Muscle layer of duodenum (tissue), 2 donors: Measurements from ENCODE around the gene A1BG.
A peak's percentile ranks its signal among the peaks of the same experiment; 100 is the strongest.
"Not testable (repeated sequence)": the region's sequence is repeated elsewhere in the genome, so short reads cannot be mapped to it uniquely, and the experiment has no call there.

ENCODE experiments used
- H3K27ac ChIP-seq: one replicate; pipeline ENCODE4 v1.7.0; 2013; ENCODE audit warnings: mild to moderate bottlenecking, low read length
- H3K27me3 ChIP-seq: one replicate; pipeline ENCODE4 v1.7.0; 2013; ENCODE audit warnings: low read depth, mild to moderate bottlenecking, control low read depth, low read length
- H3K36me3 ChIP-seq, 2 donors: one replicate each; pipeline ENCODE4 v1.7.0; 2013; ENCODE audit warnings: low read length in 2 of 2, control low read depth in 1 of 2, mild to moderate bottlenecking in 1 of 2; ENCODE audit not compliant: insufficient read depth in 2 of 2, control insufficient read depth in 1 of 2
- H3K4me1 ChIP-seq, 2 donors: one replicate each; pipeline ENCODE4 v1.7.0; 2013; ENCODE audit warnings: low read length in 2 of 2, mild to moderate bottlenecking in 2 of 2, control low read depth in 1 of 2, moderate library complexity in 1 of 2; ENCODE audit not compliant: insufficient read depth in 2 of 2, control insufficient read depth in 1 of 2
- H3K4me3 ChIP-seq, 2 donors: one replicate each; pipeline ENCODE4 v1.7.0; 2013; ENCODE audit warnings: low read length in 2 of 2, low read depth in 1 of 2, mild to moderate bottlenecking in 1 of 2
- H3K9me3 ChIP-seq, 2 donors: one replicate each; pipeline ENCODE4 v1.7.0; 2013; ENCODE audit warnings: low read length in 2 of 2, control low read depth in 1 of 2, mild to moderate bottlenecking in 1 of 2; ENCODE audit not compliant: control insufficient read depth in 1 of 2
- donor health status: healthy.

Gene A1BG

GRCh38 chr19:58326914-58327726 lies 26.2 kb downstream of the A1BG start, which contains the start of gene ZSCAN22:
TSS of gene ZSCAN22 (plus strand) at chr19:58326994. CDS start at chr19:58334803, 7,809 bp downstream.
- H3K4me1 ChIP-seq, result peaks cover 6 to 22% of the 10 kb centered on the region in 2 donors
- H3K36me3 ChIP-seq, result peaks cover 0 to 2% of the 10 kb centered on the region in 2 donors
- H3K4me3 ChIP-seq, result peak within 1 kb of the TSS; percentile 84 to 98
- no peaks in the 10 kb centered on the region for H3K9me3 ChIP-seq
- H3K27ac ChIP-seq, result peak within 1 kb of the TSS; percentile 85
- no peaks in the 10 kb centered on the region for H3K27me3 ChIP-seq

GRCh38 chr19:58326501-58326913 lies 26.8 kb downstream of the A1BG start:
- no peaks in the 10 kb centered on the region for H3K9me3 ChIP-seq
- no peaks in the 10 kb centered on the region for H3K27me3 ChIP-seq
- peaks cover 0 to 2% of the 10 kb centered on the region in 2 donors for H3K36me3 ChIP-seq
- H3K27ac ChIP-seq, result peak overlapping the region; percentile 85
- peak overlapping the region; percentile 84 to 98 for H3K4me3 ChIP-seq
- peaks cover 6 to 22% of the 10 kb centered on the region in 2 donors for H3K4me1 ChIP-seq

GRCh38 chr19:58325311-58326022 lies 27.8 kb downstream of the A1BG start:
- peak overlapping the region; percentile 84 to 98 for H3K4me3 ChIP-seq
- H3K9me3 ChIP-seq, result no peaks in the 10 kb centered on the region
- H3K27ac ChIP-seq, result no peak overlapping the region
- H3K27me3 ChIP-seq, result no peaks in the 10 kb centered on the region
- H3K36me3 ChIP-seq, result peaks cover 0 to 2% of the 10 kb centered on the region in 2 donors
- peaks cover 6 to 22% of the 10 kb centered on the region in 2 donors for H3K4me1 ChIP-seq

GRCh38 chr19:58319241-58319640 lies 34.1 kb downstream of the A1BG start:
- Histone ChIP-seq H3K27me3 (no peaks in the 10 kb centered on the region), H3K9me3 (no peaks in the 10 kb centered on the region), H3K4me3 (no peak overlapping the region), H3K4me1 (no peaks in the 10 kb centered on the region), H3K36me3 (peaks cover 6 to 29% of the 10 kb centered on the region in 2 donors), H3K27ac (no peak overlapping the region)

GRCh38 chr19:58318297-58318696 lies 35.0 kb downstream of the A1BG start:
- Histone ChIP-seq H3K9me3 (no peaks in the 10 kb centered on the region), H3K27ac (no peak overlapping the region), H3K4me3 (no peak overlapping the region), H3K27me3 (no peaks in the 10 kb centered on the region), H3K36me3 (peaks cover 13 to 37% of the 10 kb centered on the region in 2 donors), H3K4me1 (no peaks in the 10 kb centered on the region)

DNA sequence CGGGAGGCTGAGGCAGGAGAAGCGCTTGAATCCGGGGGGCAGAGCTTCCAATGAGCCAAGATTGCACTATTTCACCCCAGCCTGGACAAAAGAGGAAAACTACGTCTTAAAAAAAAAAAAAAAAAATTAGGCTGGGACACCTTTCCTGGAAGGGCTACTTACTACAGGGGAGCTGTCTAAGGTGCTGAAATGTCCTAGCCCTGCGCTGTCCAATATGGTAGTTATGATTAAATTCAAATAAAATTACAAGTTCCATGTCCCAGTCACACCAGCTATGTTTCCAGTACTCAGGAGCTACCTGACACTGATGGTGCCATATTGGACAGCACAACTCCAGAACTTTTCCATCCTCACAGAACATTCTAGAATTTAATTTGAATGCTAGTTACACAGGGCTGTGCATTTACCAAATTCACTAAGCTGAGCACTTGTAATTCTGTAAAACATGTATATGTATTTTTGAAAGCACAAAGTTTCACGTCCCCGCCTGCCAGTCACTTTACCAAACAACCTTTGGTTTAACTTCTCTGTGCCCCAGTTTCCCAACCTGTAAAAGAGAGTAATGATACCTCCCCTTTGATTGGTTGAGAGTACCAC lies 35.7 kb downstream of the A1BG start:
- H3K27me3 ChIP-seq, result no peaks in the 10 kb centered on the region
- H3K36me3 ChIP-seq, result peaks cover 18 to 44% of the 10 kb centered on the region in 2 donors
- H3K27ac ChIP-seq, result no peak overlapping the region
- H3K9me3 ChIP-seq, result no peaks in the 10 kb centered on the region
- no peak overlapping the region for H3K4me3 ChIP-seq
- H3K4me1 ChIP-seq, result no peaks in the 10 kb centered on the region

DNA sequence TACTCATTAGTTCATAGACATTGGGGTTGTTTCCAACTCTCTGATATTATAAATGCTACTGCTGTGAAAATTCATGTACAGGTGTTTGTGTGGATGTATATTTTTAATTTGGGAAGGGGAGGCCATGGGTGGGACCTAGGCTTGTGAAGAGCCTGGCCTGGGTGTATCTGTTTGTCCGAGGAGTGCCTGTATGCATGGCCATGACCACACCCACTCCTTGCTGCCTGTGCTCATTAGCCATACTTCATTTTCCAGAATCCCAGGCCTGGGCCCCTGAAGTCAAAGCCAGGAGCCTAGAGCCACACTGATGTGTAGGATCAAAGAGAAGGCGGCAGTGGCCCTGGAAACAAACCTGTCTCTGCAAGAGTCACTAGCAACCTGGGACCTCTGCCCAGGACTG lies 37.7 kb downstream of the A1BG start:
- peaks cover 26 to 56% of the 10 kb centered on the region in 2 donors for H3K36me3 ChIP-seq
- H3K9me3 ChIP-seq, result no peaks in the 10 kb centered on the region
- no peaks in the 10 kb centered on the region for H3K4me1 ChIP-seq

GRCh38 chr19:58311345-58311865 lies 41.9 kb downstream of the A1BG start:
- Histone ChIP-seq H3K27me3 (no peaks in the 10 kb centered on the region), H3K27ac (no peak overlapping the region), H3K9me3 (no peaks in the 10 kb centered on the region), H3K4me3 (no peak overlapping the region), H3K36me3 (peaks cover 44 to 69% of the 10 kb centered on the region in 2 donors), H3K4me1 (peaks cover 0 to 2% of the 10 kb centered on the region in 2 donors)

More for the DNA sequence above, 37.7 kb downstream of the A1BG start:
- H3K27me3 ChIP-seq, result no peaks in the 10 kb centered on the region
- no peak overlapping the region for H3K4me3 ChIP-seq
- no peak overlapping the region for H3K27ac ChIP-seq

GRCh38 chr19:58310685-58311084 lies 42.6 kb downstream of the A1BG start:
- not testable (repeated sequence) for H3K9me3 ChIP-seq, H3K4me1 ChIP-seq, H3K4me3 ChIP-seq, H3K27ac ChIP-seq, H3K27me3 ChIP-seq
- peaks cover 44 to 65% of the 10 kb centered on the region in 2 donors for H3K36me3 ChIP-seq

- peaks cover 34 to 39% of the 10 kb centered on the region in 2 donors for H3K36me3 ChIP-seq
- peaks cover 0 to 8% of the 10 kb centered on the region in 2 donors for H3K4me1 ChIP-seq
- H3K4me3 ChIP-seq, result no peak overlapping the region
- no peaks in the 10 kb centered on the region for H3K9me3 ChIP-seq
- H3K27ac ChIP-seq, result no peak overlapping the region
- no peaks in the 10 kb centered on the region for H3K27me3 ChIP-seq
Measured at GRCh38 chr19:58307736-58308135, 45.6 kb downstream of the A1BG start.

DNA sequence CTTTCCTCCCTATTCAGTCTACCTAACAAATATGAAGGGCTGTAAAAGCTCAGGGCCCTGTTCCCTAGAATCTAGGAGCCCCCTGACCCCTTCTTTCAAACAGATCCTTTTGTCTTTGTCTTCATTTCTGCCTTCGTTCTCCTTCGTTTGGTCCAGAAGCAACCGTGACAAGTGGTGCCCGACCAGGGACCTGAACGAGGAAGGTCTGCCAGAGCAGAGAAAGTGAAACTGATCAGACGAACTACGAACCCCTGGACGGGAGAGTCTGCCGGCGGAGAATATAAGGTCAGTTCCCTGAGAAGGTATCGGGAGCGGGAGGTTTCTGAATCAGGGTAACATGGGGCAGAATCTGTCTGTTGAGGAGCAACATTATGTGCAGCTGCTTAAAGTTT lies 47.4 kb downstream of the A1BG start:
- Histone ChIP-seq H3K4me1 (peaks cover 0 to 8% of the 10 kb centered on the region in 2 donors), H3K36me3 (peaks cover 24 to 31% of the 10 kb centered on the region in 2 donors), H3K9me3 (no peaks in the 10 kb centered on the region), H3K27ac (peak overlapping the region; percentile 77), H3K4me3 (peak overlapping the region; percentile 89 to 94), H3K27me3 (no peaks in the 10 kb centered on the region)
